ENCODE data around the gene CDKL5.
"Not testable (repeated sequence)": the region's sequence is repeated elsewhere in the genome, so short reads cannot be mapped to it uniquely, and the experiment has no call there.

CDKL5 gene

DNA sequence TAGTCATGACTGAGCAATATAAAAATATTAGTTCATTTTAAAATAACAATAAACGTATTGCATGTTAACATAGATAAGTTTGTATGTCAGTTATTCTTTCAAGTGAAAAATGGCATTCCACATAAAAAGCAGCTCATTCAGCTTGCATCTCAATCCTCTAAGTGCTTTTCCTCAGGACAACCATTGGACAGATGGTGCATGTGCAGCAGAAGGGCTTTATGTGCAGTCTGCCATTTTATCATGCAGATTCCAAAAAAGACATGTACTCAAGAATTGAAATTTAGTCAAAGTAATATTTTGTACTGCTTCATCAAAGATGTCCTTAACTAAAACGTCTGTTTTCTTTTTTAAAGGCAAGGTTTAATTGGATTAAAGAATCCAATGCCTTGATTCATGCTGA is 153.1 kb downstream of the CDKL5 start:
- DNase-seq, result no peak

DNA sequence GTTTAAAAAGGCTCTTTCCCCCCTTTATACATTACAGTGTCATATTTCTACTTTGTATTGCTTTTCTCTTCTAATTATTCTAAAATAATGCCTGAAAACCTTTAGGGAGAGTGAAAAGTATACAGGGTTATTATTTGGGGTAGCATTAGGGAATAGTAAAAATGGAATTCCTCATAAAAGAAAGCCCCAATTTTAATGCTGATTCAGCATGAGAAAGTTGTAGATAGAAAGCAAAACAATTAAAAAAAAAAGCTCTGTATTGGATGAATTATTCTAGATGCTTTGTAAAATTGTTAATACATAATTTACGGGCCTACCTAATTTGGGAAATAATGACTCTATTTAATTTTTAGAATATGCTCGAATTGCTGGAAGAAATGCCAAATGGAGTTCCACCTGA is 154.1 kb downstream of the CDKL5 start:
- no peak for DNase-seq

DNA sequence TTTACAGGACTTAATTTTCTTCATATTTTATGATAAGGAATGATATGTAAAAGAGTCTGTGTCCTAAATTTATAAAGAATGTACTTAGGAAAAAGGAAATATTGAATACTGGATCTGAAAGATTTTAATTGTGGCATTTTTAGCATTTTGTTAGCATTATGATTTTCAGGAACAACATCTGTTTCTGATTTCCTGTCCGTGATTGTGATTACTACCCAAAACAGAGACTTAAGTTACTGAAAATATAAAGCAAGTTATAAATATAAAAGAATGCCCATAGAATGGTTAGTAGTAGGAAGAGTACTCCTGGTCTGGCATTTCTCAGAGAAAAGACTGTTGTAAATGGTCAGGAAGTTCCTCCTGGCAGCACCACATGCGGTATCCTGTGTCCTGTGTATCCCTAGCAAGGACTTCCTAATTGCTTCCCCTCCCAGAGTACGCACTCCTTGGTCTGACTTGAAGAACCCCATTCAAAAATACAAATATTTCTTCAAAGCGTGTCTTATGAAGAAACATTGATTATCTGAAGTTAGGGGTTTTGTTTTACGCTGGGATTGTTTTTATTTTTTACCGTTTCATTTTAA is 157.6 kb downstream of the CDKL5 start:
- DNase-seq, result no peak

DNA sequence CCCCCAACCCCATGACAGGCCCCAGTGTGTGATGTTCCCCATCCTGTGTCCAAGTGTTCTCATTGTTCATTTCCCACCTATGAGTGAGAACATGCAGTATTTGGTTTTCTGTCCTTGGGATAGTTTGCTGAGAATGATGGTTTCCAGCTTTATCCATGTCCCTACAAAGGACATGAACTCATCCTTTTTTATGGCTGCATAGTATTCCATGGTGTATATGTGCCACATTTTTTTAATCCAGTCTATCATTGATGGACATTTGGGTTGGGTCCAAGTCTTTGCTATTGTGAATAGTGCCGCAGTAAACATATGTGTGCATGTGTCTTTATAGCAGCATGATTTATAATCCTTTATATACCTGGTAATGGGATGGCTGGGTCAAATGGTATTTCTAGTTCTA is 163.9 kb downstream of the CDKL5 start:
- not testable (repeated sequence) for DNase-seq

DNA sequence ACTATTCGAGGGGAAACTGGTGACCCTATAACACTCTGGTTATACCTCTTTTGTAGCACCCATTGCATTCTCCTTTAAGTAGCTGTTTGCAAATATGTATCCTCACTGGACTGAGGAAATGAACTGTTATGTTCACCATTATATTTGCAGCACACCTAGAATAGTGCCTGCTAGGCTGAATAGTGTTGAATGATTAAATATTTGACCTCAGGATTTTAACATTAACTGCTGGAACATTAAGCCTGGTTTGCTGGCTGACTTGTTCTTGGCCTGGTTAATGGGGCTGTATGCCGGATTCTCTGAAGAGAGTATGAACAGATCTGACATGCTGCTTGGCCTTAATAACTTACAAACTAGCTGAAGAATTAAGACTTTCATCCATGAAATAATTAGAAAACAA is 166.4 kb downstream of the CDKL5 start:
- no peak for DNase-seq

DNA sequence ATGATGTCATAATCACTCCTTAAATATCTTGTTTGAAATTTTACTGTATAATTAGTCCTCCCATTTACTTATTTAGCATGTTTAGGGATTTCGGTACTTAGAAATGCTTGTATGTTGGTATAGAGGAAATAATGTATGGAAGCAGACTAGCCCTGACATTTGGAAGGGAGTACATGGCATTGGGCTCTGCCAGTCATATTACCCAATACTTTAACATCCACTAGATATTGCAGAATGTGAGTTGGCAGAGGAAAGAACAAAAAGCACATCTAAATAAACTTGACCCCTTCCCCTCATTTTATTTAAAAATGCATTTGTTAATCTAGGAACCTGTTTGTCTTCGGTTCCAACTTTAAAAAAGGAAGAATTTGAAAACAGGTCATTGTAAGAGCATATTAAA is 168.7 kb downstream of the CDKL5 start:
- no peak for DNase-seq

DNA sequence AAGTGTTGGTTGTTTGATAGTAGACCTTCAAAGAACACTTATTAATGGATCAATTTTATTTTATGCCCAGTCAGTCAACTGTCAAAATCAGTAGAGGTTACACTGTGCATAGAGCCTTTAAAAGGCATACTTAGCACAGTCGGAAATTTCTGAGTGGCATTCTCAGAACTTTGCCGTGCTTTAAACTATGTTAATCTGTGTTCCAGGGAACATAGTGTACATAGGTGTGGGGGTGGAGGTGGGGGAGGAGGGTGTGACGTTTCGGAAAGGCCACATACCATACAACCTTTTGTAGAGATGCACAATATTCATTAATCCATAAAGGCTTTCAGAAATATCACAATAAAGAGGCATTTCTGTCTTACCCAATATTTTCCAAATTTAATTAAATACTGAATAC is 170.7 kb downstream of the CDKL5 start:
- no peak for DNase-seq

DNA sequence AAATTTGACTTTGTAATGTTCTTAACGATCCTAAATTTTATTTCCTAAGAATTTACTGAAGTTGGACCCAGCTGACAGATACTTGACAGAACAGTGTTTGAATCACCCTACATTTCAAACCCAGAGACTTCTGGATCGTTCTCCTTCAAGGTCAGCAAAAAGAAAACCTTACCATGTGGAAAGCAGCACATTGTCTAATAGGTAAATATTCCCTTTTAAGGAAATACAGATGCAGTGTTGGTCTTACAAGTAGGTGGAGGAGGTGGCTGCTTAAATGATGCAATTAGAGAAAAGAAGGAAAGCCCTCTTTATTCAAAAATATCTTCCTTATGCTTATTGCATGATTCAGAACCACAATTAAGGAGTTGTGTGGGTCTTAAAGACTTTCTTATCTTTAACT is 173.0 kb downstream of the CDKL5 start:
- DNase-seq, result no peak

DNA sequence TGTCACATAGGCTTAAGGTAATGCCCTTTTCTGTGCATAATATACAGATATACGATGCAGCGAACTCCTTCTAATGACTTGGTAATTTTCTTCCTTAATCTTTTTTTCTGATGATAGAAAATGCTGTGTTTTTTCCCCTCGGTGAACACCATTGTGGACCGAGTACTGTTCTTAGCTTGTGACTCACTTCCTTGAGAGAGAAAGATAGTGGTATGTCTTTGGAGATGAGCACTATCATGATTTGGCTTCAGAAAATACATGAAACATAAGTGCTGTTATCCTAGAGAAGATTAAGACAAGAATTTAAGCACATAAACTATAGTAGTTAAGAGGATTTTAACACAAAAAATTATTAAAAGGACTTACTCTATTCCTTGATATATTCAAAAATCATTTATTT is 182.6 kb downstream of the CDKL5 start:
- no peak for DNase-seq

DNA sequence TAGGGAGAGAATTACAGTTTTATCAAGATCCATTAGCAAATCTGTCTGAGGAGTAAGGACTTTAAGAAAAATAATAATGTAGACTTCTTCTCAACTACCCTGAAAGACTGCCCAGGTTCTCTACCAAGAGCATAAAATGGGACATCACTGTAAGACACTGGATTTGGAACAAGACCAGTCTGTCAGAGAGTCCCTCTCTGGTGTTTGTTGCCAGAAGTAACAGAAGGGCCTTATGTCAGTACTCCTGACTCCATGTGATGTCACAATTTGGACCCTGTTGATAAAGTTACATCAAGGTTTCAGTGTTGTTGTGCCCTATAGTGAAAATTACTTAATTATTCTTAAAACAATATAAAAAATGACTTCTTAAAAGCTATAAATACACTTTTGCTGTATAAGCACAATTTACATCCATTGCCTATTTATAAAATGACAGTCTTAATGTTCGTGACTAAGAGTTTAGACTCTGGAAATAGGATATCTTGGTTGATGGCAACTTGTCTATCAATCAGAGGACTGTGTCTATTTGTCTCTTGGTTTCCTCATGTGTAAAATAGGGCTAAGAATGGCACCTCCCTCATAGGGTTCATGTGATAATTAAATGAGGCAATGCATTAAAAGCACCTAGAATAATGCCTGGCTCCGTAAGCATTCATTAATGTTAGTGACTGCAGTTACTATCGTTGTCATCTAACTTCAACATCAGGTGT is 188.7 kb downstream of the CDKL5 start:
- no peak for DNase-seq

DNA sequence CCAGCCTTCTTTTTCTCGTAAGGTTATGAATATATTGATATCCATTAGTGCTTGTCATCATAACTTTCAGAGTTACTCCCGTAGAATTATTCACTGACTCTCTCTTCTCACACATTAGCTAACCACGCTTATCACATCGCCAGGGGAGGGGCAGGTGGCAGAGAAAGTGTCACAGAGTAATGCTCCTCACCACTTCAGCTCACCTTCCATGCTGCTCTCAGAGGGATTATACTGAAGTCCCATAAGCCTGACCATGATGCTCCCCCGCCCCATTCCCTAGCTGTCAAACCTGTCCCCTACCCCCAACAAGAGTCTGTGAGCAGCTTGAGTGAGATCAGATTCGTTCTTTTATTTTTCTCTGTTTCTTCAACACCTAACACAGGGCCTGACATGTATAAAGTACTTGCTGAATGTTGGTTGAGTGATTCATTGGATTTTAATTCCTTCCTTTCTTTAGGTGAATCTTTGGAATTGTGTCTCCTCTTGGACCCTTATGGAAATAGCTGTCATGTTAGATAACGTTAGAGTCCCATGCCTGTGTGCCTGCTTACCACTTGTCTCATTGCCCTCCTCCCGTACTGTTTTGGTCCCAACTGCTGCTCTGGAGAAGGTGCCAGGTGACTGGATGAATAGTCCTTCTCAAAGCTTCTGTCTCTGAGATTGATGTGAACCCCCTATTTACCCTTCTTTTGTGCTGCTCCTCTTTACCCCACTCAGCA is 191.4 kb downstream of the CDKL5 start:
- no peak for DNase-seq

DNA sequence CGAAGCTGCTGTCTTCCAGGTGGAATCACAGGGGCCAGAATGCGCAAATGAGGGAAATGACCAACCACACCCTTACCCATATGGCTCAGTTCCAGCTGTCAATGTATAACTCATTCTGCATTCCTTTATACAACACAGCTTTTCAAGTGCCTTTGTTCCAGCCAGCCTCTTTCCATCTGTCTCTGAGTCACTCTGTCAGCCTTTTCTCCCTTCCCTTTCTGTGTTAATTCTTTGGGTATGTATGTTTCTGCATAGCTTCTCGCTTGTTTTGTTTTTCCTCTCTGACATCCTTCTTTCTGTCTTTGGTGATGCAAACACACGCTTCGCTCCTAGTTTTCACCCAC is 192.0 kb downstream of the CDKL5 start:
- no peak for DNase-seq

DNA sequence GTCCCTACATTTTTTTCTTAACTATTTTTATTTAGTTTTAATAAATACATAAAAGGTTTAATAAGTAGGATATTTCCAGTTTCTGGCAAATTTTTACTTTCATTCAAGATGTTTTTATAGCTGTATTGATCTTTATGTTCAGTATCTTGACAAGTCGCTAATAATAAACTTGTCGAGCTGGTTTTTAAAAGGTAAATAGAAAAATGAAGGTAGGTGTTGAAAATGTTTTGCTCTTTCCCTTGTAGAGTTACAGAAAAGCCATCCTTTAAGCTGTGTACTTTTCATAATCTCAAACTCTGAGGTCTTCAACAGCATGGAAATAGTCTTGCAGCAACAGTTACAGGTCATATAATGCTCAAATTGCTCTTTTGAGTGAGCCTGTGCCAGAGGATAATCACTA is 193.9 kb downstream of the CDKL5 start:
- no peak for DNase-seq

DNA sequence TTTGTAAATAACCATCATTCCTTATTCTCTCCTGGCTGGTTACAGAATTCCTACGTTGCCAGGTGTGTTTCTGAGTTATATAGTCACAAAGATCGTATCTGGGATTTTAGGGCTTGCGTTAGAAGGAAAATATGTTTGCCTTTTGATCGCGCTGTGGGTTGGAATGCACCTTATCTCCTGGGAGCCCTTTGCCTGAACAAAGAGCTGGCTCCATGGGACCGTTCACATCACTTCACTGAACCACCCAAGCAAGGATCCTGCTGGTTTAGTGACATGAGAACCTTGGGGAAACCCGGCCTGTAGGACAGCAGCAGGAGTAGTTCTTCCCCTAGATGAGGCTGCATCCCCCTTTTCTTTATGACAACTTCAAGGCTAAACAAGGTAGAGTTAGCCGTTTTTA is 194.9 kb downstream of the CDKL5 start:
- no peak for DNase-seq

DNA sequence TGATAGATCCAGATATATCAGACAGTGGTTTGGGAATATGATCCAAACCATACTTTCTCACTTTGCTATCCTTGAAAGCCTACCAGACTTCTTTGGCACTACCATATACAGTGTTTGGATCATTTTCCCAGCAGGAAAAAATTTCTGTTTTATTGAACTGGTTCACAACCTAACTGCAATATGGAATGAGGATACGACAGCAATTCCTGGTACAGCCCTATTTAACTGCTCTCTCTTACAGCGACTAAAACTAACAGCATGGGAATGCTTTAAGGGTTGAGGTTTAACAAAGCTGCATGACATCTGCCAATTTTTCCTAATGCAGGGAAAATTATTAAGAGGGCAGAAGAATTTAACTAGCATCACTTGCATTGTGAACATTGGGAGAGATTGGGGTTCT is 199.2 kb downstream of the CDKL5 start:
- no peak for DNase-seq

DNA sequence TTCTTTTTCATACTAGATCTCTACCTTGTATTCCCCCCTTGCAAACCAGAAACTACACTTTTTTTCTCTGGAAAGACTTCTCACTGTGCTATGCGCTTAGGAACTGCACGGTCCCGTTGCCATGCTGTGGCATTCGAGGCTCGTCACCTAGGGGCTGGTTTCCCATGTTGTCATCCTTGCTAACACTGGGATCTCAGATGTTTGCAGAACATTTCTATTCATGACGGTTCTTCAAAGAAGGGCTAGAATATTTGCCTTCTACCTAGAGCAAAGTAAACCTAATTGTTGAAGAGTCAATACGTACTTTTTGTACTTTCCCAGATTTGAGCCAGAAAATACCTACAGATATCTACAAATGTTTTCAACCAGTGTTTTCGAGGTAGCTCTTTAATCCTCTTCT is 205.5 kb downstream of the CDKL5 start:
- no peak for DNase-seq

DNA sequence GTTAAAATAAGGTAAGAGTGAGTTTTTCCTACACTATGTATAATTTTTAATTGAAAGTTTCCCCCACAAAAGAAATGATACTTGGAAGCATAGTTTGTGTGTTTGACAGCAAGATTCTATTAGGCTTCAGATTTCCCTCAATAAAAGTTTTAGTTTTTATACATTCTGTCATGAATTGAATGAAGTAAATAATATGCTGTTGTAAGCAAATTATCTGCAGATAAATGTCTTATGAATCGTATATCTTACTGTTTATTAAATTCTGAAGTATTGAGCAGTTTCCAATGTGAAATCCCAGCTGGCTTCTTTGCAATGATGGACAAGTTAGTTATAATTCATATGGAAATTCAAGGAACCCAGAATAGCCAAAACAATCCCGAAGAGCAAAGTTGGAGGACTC is 213.0 kb downstream of the CDKL5 start:
- no peak for DNase-seq

DNA sequence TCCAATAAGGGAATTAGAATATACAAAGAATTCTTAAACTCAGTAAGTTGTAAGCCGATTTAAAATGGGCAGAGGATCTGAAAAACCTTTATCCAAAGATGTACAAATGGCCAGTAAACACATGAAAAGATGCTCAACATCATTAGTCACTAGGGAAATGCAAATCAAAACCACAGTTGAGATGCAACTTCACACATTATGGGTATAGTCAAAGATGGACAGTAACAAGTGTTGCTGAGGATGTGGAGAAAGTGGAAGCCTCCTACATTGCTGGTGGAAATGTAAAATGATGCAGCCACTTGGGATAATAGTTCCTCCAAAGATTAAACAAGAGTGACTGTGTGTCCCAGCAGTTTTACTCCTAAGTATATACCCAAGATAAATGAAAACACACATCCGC is 213.9 kb downstream of the CDKL5 start:
- DNase-seq, result no peak

DNA sequence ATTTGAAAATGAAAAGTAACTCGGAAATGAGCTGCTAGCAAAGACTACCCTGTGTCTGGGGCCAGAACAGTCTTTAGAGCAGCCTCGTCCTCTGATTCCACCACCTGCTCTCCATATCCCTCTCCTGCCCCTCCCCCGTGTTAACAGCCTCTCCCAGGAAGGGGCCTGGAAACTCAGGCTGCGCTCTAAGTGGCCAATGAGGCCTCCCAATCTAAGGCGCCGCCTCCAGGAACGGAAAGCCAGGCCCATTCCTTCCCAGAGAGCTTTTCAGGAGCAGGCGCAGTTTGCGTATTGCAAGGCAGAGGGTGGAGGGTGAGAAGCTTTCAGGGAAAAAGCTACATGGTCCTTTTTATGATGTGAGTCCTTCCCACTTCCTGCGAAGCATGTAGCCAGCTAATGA is 215.3 kb downstream of the CDKL5 start:
- DNase-seq, result no peak

DNA sequence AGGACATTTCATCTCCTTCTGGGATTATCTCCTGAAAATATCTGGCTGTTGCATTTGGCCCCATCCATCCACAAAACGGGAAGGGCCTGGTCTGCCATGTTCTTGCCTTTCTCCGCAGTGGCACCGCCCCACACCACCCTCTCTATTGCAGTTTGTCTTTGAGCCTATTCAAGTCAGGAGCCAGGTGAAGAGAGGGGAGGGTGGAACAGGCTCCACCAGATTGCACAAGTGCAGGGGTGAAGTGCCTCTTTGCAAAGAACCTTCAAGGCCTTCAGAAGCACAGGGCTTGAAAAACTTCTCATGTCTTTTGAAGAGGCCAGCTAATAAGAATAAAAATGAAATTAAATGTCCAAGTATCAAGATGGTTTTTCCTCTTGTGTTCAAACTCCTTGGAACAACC is 217.8 kb downstream of the CDKL5 start:
- DNase-seq, result no peak

DNA sequence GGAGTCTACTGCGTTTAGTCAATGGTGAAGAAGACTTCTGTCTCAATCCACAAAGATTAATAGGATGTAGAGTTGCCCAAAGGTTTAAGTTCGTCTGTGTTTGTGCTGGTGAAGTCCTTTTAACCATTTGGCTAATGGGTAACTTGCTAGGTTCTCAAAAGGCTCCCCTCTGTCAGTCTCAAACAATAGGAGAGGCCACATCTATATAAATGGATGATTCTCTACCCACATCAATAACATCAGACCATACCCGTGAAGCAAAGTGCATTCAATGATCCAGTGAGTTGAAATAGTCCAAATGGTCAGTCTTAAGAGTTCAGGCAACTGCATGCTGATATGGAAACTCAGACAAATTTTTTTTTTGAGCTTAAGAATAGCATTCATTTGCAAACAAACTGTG is 218.4 kb downstream of the CDKL5 start:
- no peak for DNase-seq

DNA sequence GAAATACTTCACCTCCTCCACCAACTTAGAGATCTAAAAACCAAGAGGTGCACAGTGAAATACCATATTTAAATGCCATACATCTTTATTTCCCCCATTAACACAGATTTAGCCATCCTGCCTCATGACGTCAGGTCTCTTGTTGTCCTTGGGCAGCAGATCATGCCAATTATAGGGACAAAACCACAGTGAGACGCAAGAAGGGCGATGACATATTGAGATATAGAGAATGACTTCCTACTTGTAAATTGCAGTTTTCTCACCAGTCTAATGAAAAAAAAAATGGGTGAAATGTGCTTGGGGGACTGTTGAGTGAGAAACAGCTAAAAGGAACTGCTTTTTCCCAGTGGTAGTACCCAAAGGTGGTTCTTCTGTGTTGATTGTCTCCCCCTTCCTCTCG is 222.2 kb downstream of the CDKL5 start:
- DNase-seq, result no peak

DNA sequence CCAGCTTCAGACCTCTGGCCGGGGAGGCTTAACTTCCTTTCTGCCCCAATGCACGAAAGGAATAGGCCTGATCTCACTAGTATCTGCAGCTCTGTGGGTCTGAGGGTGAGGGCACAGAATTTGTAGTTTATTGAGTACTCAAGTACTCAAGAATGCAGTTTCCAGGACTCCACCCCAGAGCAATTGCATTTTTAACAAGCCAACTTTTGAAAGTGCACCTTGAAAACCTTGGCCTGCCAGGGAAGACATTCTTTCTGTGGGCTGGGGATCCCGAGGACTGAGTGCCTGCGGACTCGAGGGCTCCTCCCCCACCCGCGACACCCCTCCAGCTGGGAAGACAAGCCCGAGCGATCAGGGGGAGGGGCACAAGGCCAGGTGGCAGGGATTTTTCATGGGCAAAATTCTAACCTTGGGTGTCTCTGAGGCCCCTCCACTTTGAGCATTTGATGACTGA is 224.1 kb downstream of the CDKL5 start:
- DNase-seq, result no peak

DNA sequence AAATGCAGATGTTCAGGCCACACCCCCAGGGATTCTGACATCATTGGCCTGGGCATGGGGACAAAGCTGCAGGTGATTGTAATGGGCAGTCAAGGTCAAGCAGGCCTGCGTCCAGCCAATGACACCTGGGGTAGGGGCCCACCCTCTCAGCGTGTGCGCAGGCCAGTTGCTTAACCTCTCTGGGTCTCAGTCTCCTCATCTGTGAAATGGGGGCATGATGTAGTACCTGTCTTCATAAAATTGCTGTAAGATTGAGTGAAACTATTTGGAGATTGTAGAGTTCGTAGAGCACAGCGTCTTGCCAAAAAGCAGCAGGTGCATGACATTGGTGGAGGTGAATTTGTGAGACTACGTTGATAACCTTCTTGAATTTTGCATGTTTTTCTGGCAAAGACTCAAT is 225.3 kb downstream of the CDKL5 start:
- DNase-seq, result no peak

DNA sequence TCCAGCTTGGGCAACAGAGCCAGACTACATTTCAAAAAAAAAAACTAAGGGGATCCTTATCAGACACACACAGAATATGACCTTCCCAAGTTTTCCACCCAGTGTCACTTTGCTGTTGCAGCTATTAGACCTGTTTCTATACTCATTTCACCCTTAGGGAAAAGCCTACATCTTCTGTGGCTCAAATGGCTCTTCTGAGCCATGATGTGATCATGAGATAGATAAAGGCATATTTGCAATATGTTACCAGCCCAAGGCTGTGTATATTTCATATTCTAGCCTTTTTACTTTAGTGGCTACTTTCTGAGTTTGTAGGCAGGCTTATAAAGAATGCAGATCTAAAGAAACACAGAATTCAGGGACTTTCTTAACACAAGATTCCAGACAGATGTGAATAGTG is 227.2 kb downstream of the CDKL5 start:
- no peak for DNase-seq
